SK-N-SH (cell line): ENCODE measurements around the gene IRF1.

Source experiments
- CTCF ChIP-seq: fragments of 200-600 bp; sonication (generic); IDR thresholded peaks from 2 replicates; pipeline ENCODE4 v1.6.1; 2017; ENCODE audit warnings: antibody characterized with exemption, mild to moderate bottlenecking, moderate library complexity
- RAD21 ChIP-seq: IDR thresholded peaks from 2 replicates; pipeline ENCODE4 v1.6.1; 2012; ENCODE audit warnings: mild to moderate bottlenecking, low read length
- REST ChIP-seq: IDR thresholded peaks from 2 replicates; pipeline ENCODE4 v1.6.1; 2012; ENCODE audit warnings: mild to moderate bottlenecking, low read depth, low read length, moderate library complexity
- SIN3A ChIP-seq: IDR thresholded peaks from 2 replicates; pipeline ENCODE4 v1.6.1; 2012; ENCODE audit warnings: low read depth, mild to moderate bottlenecking, low read length, moderate library complexity, borderline replicate concordance

GRCh38 chr5:132475497-132475882, 15.1 kb downstream of the IRF1 start:
- TF ChIP-seq RAD21 (no peak), SIN3A (no peak), CTCF (no peak), REST (no peak)
